Epithelial cell of prostate (primary cell): Measurements from ENCODE around the gene EPN3.
A peak's percentile ranks its signal among the peaks of the same experiment; 100 is the strongest.

Source experiments
- DNase-seq: peaks from one replicate; pipeline ENCODE4 v3.0.0-alpha.2; 2011; ENCODE audit warnings: low read depth, low spot score
- H3K27ac ChIP-seq: fragments of 450-650 bp; 2 replicates; pipeline ENCODE4 v1.5.1; 2017; ENCODE audit warnings: mild to moderate bottlenecking

The EPN3 gene

DNA sequence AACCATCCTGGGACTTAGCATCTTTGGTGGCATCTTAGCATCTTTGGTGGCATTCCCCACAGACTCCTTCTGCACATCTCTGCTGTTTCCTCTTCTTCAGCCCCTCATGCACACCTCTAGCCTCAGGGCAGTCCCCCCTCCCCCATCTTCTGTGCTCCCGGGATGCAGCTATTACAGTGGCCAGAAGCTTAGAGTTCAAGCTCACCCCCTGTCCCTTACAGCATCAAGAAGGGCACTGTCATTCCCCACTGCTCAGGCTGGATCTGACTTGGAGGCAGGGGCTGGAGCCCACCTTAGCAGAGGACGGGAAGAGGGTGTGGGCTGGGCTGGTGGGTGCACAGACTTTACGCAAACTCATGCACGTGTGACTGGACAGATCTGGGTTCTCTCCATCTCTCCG is 650 bp downstream of the EPN3 start:
- no peak for DNase-seq
- H3K27ac ChIP-seq: peak overlapping the region; percentile 80

GRCh38 chr17:50533720-50534148 is 1.2 kb downstream of the EPN3 start:
- DNase-seq: no peak
- peak overlapping the region; percentile 80 for H3K27ac ChIP-seq

- H3K27ac ChIP-seq: peak overlapping the region; percentile 80
- no peak for DNase-seq
Measured at GRCh38 chr17:50534222-50534978, 1.9 kb downstream of the EPN3 start.

DNA sequence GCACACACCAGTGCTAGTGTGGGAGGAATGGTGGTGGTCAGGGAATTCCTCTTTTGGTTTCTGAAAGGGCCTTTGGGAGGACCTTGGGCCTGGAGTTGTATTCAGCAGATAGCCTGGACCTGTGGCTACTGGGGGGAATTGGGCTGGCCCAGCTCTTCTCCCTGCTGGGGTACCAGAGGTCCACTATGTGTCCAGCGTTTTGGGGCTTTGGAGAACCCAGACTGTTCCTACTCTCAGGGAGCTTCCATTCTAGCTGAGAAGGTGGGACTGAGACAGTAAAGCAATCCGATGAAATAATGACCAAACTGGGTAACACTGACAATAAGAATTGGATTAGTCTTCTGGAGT is 2.4 kb downstream of the EPN3 start:
- DNase-seq: no peak
- peak overlapping the region; percentile 80 for H3K27ac ChIP-seq

GRCh38 chr17:50535407-50535806 is 2.9 kb downstream of the EPN3 start:
- DNase-seq: no peak
- H3K27ac ChIP-seq: no peak overlapping the region

GRCh38 chr17:50536683-50537646 is 4.4 kb downstream of the EPN3 start:
- DNase-seq: no peak

GRCh38 chr17:50537721-50538548 is 5.4 kb downstream of the EPN3 start:
- no peak overlapping the region for H3K27ac ChIP-seq
- no peak for DNase-seq

More at GRCh38 chr17:50536683-50537646, 4.4 kb downstream of the EPN3 start:
- H3K27ac ChIP-seq: no peak overlapping the region

DNA sequence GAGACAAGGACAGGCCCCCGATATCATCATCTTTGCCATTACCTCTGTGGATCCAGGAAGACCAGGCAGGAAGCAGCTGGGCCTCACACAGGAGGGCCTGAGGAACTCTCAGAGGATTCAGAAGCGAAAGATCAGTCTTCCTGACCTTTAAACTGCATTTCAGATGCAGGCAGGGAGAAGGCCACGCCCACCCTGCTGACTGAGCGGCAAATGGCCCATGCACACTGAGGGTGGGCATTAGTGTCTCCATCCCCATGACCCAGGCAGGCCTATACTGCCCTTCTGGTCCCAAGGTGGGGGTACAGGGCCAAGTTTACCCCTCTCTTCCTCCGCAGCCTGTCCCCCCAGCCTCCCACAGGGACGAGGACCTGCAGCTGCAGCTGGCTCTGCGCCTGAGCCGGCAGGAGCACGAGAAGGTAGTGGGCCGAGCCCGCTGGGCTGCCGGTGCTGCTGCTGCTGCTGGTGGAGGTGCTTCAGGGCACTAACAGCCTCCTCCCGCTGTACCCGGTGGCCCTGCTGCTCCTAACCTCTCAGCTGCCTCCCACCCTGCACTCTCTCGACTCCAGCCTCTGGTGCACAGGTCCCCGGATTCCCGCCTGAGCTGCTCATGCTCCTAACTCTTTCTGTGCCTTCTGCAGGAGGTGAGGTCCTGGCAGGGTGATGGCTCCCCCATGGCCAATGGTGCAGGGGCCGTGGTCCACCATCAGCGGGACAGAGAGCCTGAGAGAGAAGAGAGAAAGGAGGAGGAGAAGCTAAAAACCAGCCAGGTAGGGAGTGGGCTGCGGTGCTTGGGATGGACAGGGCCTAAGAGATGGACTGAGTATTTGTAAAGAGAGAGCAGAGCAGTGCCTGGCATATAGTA is 6.2 kb downstream of the EPN3 start:
- no peak for DNase-seq

DNA sequence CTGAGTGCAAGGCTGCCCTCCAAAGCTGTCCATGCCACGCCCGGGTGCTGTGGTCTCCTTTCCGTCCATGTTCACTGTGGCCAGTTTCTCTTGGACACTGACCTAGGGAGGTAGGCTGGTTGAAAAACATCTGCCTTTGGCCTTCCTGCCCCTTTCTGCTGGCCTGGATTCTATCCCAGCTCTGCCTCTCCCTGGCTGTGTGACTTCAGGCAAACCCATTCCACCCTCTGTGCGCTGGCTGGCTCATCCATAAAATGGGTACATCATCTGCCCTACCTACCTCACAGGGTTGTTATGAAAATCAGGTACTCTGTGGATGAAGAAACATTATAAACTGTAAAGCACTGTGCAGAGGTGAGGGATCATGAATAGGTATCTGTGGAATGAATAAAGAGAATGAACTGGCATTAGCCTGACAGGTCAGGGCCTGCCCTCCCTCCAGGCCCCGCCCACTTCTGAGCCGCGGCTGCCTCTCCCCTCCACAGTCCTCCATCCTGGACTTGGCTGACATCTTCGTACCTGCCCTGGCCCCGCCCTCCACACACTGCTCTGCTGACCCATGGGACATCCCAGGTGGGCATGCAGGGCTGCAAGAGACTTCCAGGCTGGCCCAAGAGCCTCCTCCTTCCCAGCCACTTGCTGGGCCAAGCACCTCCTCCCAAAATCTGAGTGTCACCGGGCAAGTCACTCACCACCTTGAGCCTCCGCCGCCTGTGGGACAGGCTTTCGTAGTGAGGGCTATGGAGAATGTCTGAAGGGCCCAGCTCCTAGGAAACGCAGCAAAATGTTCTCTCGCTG is 7.4 kb downstream of the EPN3 start:
- H3K27ac ChIP-seq: peak overlapping the region; percentile 51
- peak; percentile 65 for DNase-seq

More for the DNA sequence above, 6.2 kb downstream of the EPN3 start:
- no peak overlapping the region for H3K27ac ChIP-seq

GRCh38 chr17:50540560-50541401 is 8.2 kb downstream of the EPN3 start:
- H3K27ac ChIP-seq: peak overlapping the region; percentile 51
- no peak for DNase-seq

DNA sequence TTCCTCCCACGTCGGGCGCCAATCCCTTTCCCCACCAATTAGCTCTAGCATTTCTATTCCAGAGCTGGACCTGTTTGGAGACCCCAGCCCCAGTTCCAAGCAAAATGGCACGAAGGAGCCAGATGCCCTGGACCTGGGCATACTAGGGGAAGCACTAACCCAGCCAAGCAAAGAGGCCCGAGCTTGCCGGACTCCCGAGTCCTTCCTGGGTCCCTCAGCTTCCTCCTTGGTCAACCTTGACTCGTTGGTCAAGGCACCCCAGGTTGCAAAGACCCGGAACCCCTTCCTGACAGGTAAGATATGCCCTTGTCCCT is 8.8 kb downstream of the EPN3 start:
- DNase-seq: no peak
- H3K27ac ChIP-seq: peak overlapping the region; percentile 67

DNA sequence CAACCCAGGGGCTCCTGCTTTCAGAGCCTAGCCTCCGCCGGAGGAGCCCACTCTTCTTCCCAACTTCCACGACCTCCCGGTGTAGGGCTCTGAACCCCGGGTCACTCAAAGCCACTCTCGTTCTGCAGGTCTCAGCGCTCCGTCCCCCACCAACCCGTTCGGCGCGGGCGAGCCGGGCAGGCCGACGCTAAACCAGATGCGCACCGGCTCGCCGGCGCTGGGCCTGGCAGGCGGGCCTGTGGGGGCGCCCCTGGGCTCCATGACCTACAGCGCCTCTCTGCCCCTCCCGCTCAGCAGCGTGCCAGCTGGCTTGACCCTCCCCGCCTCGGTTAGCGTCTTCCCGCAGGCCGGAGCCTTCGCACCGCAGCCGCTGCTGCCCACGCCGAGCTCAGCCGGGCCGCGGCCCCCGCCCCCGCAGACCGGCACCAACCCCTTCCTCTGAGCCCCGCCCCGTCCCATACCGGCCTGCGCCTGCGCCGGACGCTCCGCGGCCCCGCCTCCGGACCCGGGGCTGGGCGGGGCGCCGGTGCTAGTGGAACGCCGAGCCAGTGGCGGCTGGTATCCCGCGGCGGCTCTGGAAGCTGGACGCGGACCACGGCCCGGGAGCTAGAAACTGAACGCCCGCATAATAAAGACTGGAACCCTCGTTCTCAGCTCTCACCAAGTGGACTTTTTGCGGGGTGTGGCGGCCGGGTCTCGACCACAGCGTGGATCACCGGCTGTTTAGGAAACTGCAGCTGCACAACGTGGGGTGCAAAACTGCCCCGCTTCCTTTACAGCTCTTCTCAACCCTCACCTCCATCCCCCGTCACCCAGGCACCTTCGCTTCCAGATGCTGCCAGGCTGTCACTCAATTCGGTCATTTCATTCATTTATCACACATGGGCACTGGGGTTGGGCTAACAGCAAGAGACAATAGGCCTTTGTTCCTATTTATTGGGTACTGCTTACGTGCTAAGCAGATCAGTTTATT is 9.5 kb downstream of the EPN3 start:
- no peak for DNase-seq
- H3K27ac ChIP-seq: peak overlapping the region; percentile 67

DNA sequence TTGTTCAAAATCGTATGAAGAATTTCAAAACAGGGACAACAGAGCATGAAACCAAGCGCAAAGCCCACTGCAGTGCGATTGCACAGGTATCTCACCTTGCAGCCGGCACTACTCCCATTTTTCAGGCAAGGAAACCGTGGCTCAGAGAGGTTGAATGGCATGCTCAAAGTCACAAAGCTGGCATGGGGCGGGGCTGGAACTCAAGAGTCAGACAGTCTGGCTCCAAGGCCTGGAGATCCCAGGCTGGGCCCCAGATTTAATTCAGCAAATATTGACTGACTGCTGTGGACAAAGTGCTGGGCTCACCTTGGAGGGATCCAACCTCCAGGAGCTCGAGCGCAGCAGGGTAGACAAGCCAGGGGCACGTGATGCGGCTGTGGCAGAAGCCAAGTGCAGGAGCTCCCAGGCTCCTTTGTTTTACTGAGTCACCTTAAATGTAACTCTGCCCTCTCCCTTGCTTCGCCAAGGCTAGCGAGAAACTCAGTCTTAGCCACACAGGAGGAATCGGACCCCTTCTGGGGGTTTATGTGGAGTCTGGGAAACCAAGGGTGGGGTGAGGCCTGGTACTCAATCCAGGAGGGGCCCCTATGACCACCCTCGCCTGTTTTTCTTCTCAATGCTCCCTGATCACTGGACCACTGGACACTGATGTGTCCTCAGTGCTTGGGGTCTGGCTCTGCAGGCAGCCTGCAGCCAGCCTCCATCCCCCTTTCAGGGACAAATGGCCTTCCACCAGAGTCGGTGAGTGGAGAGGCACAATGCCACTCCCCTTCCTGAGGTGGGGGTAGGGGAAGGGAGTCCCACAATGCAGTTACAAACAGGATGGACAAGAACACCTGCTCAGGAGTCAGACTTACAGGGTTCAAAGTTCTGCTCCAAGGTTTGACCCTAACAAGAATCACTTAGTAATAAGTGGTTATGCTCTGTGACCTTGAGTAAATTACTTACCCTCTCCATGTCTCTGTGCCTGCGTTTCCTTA is 10.6 kb downstream of the EPN3 start:
- peak overlapping the region; percentile 67 for H3K27ac ChIP-seq
- no peak for DNase-seq

GRCh38 chr17:50544516-50544915 is 12.0 kb downstream of the EPN3 start:
- no peak for DNase-seq
- no peak overlapping the region for H3K27ac ChIP-seq

- H3K27ac ChIP-seq: no peak overlapping the region
- no peak for DNase-seq
Measured at GRCh38 chr17:50545311-50545710, 12.8 kb downstream of the EPN3 start.

- no peak for DNase-seq
- H3K27ac ChIP-seq: no peak overlapping the region
Measured at GRCh38 chr17:50546701-50547034, 14.1 kb downstream of the EPN3 start.
